ENCODE measurements around the gene LRRC8E.

DNA sequence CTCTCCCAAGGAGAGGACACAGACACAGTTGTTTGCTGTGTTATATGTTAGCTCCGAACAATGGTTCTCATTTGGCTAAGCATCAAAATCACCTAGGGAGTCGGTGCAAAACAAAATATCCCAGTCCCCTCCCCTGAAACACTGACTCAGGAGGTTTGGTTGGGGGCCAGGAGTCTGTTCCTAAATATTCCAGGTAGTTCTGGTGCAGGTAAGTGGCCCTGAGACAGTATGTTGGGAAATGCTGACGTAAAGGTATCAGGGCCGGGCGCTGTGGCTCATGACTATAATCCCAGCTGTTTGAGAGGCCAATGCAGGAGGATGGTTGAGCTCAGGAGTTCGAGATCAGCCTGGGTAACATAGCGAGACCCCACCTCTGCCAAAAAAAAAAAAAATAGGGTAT, 13.0 kb downstream of the LRRC8E start:
- TF ChIP-seq POLR2AphosphoS5 (IDR thresholded peaks at IDR 0.05) (no peak), POLR2A (IDR thresholded peaks at IDR 0.05) (no peak)

Measured in stomach (tissue), 4 donors.